Left cardiac atrium (tissue), 4 donors: Measurements from ENCODE around the gene PRIMA1. TPM values are rescaled to one million over a fixed set of nuclear protein-coding genes. Genes with fewer than 3 reads are reported as not detected.

Experiments
- ATAC-seq, 2 donors: fragments of 200-7000 bp; cut with Tn5 transposase; one replicate each; pipeline ENCODE4 v1.9.1; 2020; ENCODE audit warnings: mild to moderate bottlenecking in 2 of 2, moderate library complexity in 2 of 2
- DNase-seq: peaks from one replicate; pipeline ENCODE4 v3.0.0-alpha.2; 2020
- intact Hi-C, 2 donors: fragments of 100-400 bp; cut with DNase I; formaldehyde crosslinking; loops; one replicate each; pipeline versions ENCODE4 v1.14.1 to v1.15.1; 2022 to 2023
- total RNA-seq, 2 donors: library from RNA; stranded (reverse); fragmentation: NEBNext Ultra II Directional; extraction: Animal tissue kit (Norgen Biotek cat#: 25700); gene quantifications; one replicate each; pipeline ENCODE4 v1.2.1, GENCODE V29; 2021
- donor health status: DM: no; HTN: yes; CAD: no.
- donor health status: DM: no; HTN: yes; CAD: no; lungs with severe emphysema.
- donor health status: DM: yes; HTN: yes; CAD: no.
- donor health status: Dilated cardiomyopathy.

PRIMA1 gene
- total RNA-seq, 2 donors from 2014 or later, result 3.6 to 3.9 TPM

GRCh38 chr14:93702946-93703345 is 85.3 kb downstream of the PRIMA1 start:
- intact Hi-C loops, result no loop called here
- DNase-seq, result no peak
- ATAC-seq, result no peak

- ATAC-seq, result no peak
- DNase-seq, result no peak
- intact Hi-C loops, result no loop called here
Measured at GRCh38 chr14:93701562-93701961, 86.7 kb downstream of the PRIMA1 start.

DNA sequence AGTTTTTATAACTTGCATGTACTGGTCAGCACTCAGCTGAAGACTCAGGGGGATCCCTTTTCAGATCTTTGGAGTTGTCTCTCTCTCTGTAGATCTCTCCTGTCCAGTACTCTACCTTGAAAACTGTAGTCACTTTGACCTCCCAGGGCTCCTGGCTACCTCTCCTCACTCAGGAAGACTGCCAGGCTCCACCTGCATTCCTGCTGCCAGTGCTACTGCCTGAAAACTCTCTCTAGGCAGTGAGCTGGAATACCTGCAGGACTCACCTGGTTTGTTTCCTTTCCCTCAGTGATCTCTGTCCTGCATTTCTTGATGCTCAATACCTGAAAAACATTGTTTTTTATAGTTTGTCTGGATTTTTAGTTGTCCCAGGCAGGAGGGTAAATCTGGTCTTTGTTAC is 87.4 kb downstream of the PRIMA1 start:
- no peak for DNase-seq
- intact Hi-C loops, result no loop called here
- ATAC-seq, result no peak

GRCh38 chr14:93693914-93694313 is 94.4 kb downstream of the PRIMA1 start:
- ATAC-seq, result no peak
- intact Hi-C loops, result no loop called here
- no peak for DNase-seq

- no peak for ATAC-seq
- intact Hi-C loops, result no loop called here
Measured at GRCh38 chr14:93691042-93691780, 97.1 kb downstream of the PRIMA1 start.

GRCh38 chr14:93690146-93690545 is 98.1 kb downstream of the PRIMA1 start:
- no peak for ATAC-seq
- DNase-seq, result no peak
- intact Hi-C loops, result no loop called here

More at GRCh38 chr14:93691042-93691780, 97.1 kb downstream of the PRIMA1 start:
- DNase-seq, result no peak

DNA sequence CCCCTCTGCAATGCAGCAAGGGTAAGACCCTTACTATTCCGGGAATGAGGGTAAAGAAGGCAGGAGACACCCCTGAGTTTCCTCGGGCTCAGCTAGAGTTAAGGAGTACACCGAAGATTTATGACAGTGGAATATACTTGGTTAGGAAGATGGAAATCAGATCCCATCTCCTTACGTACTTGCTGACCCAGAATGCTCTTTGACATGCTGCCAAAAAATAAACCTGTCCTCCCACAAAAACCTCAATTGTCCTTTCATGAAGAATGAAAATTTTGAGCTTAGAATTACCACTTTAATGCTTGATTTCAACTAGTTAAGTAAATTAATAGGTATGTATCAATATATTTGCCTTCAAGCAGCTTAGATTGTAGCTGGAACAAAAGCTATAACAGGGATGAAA is 99.5 kb downstream of the PRIMA1 start:
- intact Hi-C loops, result no loop called here
- DNase-seq (no peak), ATAC-seq (no peak)

- intact Hi-C loops, result no loop called here
- ATAC-seq (no peak), DNase-seq (no peak)
Measured at GRCh38 chr14:93688239-93688666, 100.0 kb downstream of the PRIMA1 start.

GRCh38 chr14:93686268-93686667 is 102.0 kb downstream of the PRIMA1 start:
- no peak for ATAC-seq
- DNase-seq, result no peak
- intact Hi-C loops, result no loop called here

DNA sequence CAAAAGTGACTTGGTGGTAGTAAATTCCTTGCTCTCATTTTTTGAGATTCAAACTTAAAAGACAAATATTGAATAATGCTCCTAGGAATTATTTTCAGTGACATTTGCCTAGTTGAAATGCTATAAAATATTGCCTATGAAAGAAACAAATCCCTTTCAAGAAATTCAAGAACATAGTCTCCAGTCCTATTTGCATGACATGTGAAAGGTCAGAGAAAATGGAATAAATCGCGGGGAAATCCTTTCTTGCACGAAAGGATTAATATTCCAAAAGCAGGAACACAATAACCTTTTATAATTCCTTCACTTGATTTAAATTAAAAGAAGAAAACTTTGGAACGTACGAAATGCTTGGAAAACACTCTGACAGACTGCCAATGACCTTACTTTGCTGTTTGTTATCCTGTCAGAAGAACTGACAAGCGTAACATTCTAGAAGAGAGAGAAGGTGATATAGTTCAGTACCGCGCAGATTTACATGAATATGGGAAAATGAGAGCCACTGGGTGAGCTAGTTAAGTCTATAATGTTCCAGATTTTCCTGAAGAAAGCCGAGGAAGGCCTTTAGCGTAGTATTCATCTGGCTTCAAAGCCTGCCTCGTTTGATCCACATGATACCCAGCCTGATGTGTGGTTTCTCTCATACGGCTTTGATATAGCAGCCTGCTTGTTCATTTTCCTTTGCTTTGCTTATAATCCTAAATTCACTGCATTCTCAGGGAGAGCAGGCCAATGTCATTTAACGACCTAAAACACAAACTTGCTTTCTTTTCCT is 103.0 kb downstream of the PRIMA1 start:
- ATAC-seq, result no peak
- intact Hi-C loops, result no loop called here

GRCh38 chr14:93683226-93683625 is 105.1 kb downstream of the PRIMA1 start:
- ATAC-seq (no peak), DNase-seq (no peak)
- intact Hi-C loops, result no loop called here

More for the DNA sequence above, 103.0 kb downstream of the PRIMA1 start:
- no peak for DNase-seq

DNA sequence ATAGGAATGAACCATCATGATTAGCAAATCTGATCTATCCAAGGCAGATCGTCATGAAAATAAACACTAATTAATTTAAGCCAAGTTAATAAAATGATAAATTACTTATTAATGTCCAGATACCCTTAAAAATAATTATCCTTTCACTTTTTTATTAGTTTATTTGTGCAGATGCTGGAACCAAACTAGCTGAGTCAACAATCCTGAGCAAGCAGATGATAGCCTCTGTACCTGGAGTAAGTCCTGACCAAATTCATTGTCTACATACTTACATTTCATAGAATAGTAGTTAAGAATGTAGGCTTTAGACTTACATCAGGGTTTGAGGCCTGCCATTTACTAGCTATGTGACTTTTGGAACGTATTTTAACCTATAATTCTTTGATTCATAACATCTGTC is 105.8 kb downstream of the PRIMA1 start:
- no peak for ATAC-seq
- no peak for DNase-seq
- intact Hi-C loops, result no loop called here

DNA sequence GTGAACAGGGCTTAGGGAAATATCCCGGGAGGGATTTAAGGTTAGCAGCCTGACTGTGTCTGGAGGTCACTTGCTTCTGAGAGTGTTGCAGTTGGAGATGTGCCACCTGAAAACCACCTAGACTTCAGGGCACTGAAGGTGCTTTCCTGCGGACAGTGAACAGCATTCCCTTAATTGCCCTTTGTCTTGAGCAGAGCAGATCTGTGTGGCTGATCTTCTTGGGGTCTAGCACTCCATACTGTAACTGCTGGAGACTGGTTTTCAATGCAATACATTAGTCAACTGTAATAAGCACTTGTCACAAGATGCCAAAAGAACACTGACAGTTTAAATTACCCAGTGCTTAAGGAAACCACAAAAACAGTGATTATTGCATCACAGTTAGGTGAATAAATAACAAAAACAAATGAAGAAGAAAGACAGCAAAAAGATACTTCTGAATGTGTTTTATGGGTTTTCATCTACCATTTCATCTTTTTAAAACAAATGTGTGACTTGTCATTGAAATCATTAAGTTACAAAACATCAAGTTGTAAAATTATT is 111.8 kb downstream of the PRIMA1 start:
- DNase-seq (no peak), ATAC-seq (no peak)
- intact Hi-C loops, result no loop called here

DNA sequence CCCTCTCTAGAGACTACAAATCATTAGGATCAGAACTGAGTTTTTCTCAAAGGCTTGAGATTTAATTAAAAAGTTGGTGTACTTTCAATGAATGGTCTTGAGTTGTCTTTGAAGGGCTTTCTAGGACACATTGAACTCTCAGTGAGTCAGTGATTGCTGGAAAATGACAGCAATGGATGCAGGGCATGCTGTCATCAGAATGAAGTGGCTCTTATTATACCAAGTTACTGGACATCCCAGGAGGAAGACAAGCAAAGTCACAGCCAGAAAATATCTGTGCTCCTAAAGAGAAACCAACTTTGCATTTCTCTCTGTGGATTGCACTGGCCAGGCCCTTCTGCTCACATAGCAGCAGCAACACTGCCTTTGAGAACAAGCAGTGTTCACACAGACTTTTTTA is 112.6 kb downstream of the PRIMA1 start:
- DNase-seq (no peak), ATAC-seq (peak; percentile 53 to 68)
- intact Hi-C loops, result no loop called here

DNA sequence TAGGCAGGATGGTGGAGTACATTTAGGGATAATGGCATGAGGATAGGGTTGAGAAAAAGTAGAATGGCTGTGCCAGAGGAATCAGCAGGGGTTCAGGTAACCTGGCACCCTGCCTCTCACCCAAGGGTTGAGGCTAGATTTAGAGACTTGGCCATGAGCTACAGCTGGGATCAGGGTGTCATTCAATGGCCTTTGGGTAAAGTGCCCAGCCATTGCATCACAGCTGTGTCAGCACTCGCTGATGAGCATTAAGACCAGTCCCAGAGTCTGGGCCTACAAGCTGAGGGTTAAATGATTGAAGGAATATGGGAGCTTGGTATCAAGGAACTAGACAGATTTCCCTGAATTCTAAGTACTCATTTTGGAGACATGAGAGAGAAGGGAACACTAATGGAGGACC is 113.9 kb downstream of the PRIMA1 start:
- intact Hi-C loops, result no loop called here
- no peak for DNase-seq
- no peak for ATAC-seq

- DNase-seq (no peak), ATAC-seq (no peak)
- intact Hi-C loops, result no loop called here
Measured at GRCh38 chr14:93669632-93670031, 118.7 kb downstream of the PRIMA1 start.
